Spinal cord (tissue), 10 donors: ENCODE results near the gene SNAP47. TPM values are rescaled to one million over a fixed set of nuclear protein-coding genes. Genes with fewer than 3 reads are reported as not detected.

ENCODE experiments used
- DNase-seq, 6 donors: peaks; one replicate each; pipeline versions ENCODE4 v3.0.0 to v3.0.0-alpha.2; 2013 to 2015; ENCODE audit warnings: low spot score in 6 of 6, low read depth in 4 of 6
- H3K27ac ChIP-seq: one replicate; pipeline ENCODE4 v1.5.1; 2013; ENCODE audit warnings: low read depth, low read length, control low read depth
- H3K27me3 ChIP-seq: one replicate; pipeline ENCODE4 v1.6.1; 2013; ENCODE audit warnings: low read length; ENCODE audit not compliant: control insufficient read depth, insufficient read depth
- H3K36me3 ChIP-seq: one replicate; pipeline ENCODE4 v1.6.1; 2013; ENCODE audit warnings: low read length; ENCODE audit not compliant: control insufficient read depth, insufficient read depth
- H3K4me1 ChIP-seq: one replicate; pipeline ENCODE4 v1.6.1; 2013; ENCODE audit warnings: low read length; ENCODE audit not compliant: control insufficient read depth, insufficient read depth
- H3K4me3 ChIP-seq: one replicate; pipeline ENCODE4 v1.5.1; 2013; ENCODE audit warnings: low read depth, low read length, control low read depth
- H3K9me3 ChIP-seq: one replicate; pipeline ENCODE4 v1.6.1; 2013; ENCODE audit warnings: low read length; ENCODE audit not compliant: control insufficient read depth, insufficient read depth
- WGBS: methylation state at CpG from one replicate; pipeline ENCODE4 v1.1.5; 2013; ENCODE audit warnings: missing lambda C conversion rate; ENCODE audit not compliant: insufficient coverage; 5-methylcytosine and 5-hydroxymethylcytosine counted together
- polyA plus RNA-seq, 2 donors: library from polyadenylated mRNA; unstranded; fragments of 120-200 nt; gene quantifications; one replicate each; pipeline ENCODE4 v1.2.1, GENCODE V29; 2013; ENCODE audit not compliant: insufficient read length in 2 of 2
- total RNA-seq, 2 donors: library from RNA; depleted of rRNA in 1 of 2; stranded (reverse); fragments of 120-200 nt in 1 of 2; fragments of >200 nt in 1 of 2; gene quantifications; one replicate each; pipeline versions ENCODE4 v1.2.3 to v1.2.4, GENCODE V29; 2013 to 2014
- donor health status: healthy.

The SNAP47 gene
- total and polyA plus RNA-seq, 4 donors, result 53.8 to 66.4 (median 58.3) TPM

- Histone ChIP-seq H3K27me3 (no peaks in the 10 kb centered on the region), H3K36me3 (peaks cover 36% of the 10 kb centered on the region), H3K4me1 (peaks cover 16% of the 10 kb centered on the region), H3K9me3 (no peaks in the 10 kb centered on the region), H3K4me3 (no peak overlapping the region), H3K27ac (no peak overlapping the region)
- WGBS, result over 99% methylated on average over 7 of the region's 7 CpGs
- DNase-seq, result no peak
These were observed 4.4 kb downstream of the SNAP47 start for GRCh38 chr1:227739636-227740035.

- no peak overlapping the region for H3K27ac ChIP-seq
- no peaks in the 10 kb centered on the region for H3K9me3 ChIP-seq
- no peaks in the 10 kb centered on the region for H3K27me3 ChIP-seq
- no peak for DNase-seq
- no peak overlapping the region for H3K4me3 ChIP-seq
- H3K4me1 ChIP-seq, result peaks cover 16% of the 10 kb centered on the region
- H3K36me3 ChIP-seq, result peaks cover 38% of the 10 kb centered on the region
- 86% methylated on average over 3 of the region's 3 CpGs for WGBS
These were observed 5.2 kb downstream of the SNAP47 start for GRCh38 chr1:227740401-227740960.

- Histone ChIP-seq H3K27ac (no peak overlapping the region), H3K36me3 (peaks cover 46% of the 10 kb centered on the region), H3K9me3 (no peaks in the 10 kb centered on the region), H3K27me3 (no peaks in the 10 kb centered on the region), H3K4me3 (no peak overlapping the region), H3K4me1 (peaks cover 12% of the 10 kb centered on the region)
- 93% methylated on average over 17 of the region's 17 CpGs for WGBS
- DNase-seq, result no peak
These were observed 6.1 kb downstream of the SNAP47 start for GRCh38 chr1:227741166-227741870.

- 90% methylated on average over 17 of the region's 18 CpGs for WGBS
- Histone ChIP-seq H3K27me3 (no peaks in the 10 kb centered on the region), H3K4me1 (peaks cover 4% of the 10 kb centered on the region), H3K4me3 (no peak overlapping the region), H3K9me3 (no peaks in the 10 kb centered on the region), H3K36me3 (peaks cover 58% of the 10 kb centered on the region), H3K27ac (no peak overlapping the region)
- DNase-seq, result no peak
These were observed 7.8 kb downstream of the SNAP47 start for GRCh38 chr1:227742738-227743715.

- no peak for DNase-seq
- Histone ChIP-seq H3K9me3 (no peaks in the 10 kb centered on the region), H3K27me3 (no peaks in the 10 kb centered on the region), H3K27ac (no peak overlapping the region), H3K4me1 (peaks cover 4% of the 10 kb centered on the region), H3K4me3 (no peak overlapping the region), H3K36me3 (peaks cover 65% of the 10 kb centered on the region)
- 84% methylated on average over 8 of the region's 8 CpGs for WGBS
These were observed 9.4 kb downstream of the SNAP47 start for GRCh38 chr1:227744668-227745067.

- H3K36me3 ChIP-seq, result peaks cover 67% of the 10 kb centered on the region
- no peak for DNase-seq
- 54% methylated on average over 7 of the region's 12 CpGs for WGBS
- H3K4me1 ChIP-seq, result peaks cover 4% of the 10 kb centered on the region
- H3K27me3 ChIP-seq, result no peaks in the 10 kb centered on the region
- H3K27ac ChIP-seq, result no peak overlapping the region
- H3K4me3 ChIP-seq, result no peak overlapping the region
- H3K9me3 ChIP-seq, result no peaks in the 10 kb centered on the region
These were observed 10.5 kb downstream of the SNAP47 start for GRCh38 chr1:227745568-227746265.

- no peaks in the 10 kb centered on the region for H3K27me3 ChIP-seq
- peaks cover 4% of the 10 kb centered on the region for H3K4me1 ChIP-seq
- peaks cover 66% of the 10 kb centered on the region for H3K36me3 ChIP-seq
- no peaks in the 10 kb centered on the region for H3K9me3 ChIP-seq
- H3K27ac ChIP-seq, result no peak overlapping the region
- no peak overlapping the region for H3K4me3 ChIP-seq
- 72% methylated on average over 3 of the region's 6 CpGs for WGBS
- DNase-seq, result no peak
These were observed 11.4 kb downstream of the SNAP47 start for GRCh38 chr1:227746676-227747075.

- no peak overlapping the region for H3K27ac ChIP-seq
- peaks cover 66% of the 10 kb centered on the region for H3K36me3 ChIP-seq
- no peak for DNase-seq
- no peaks in the 10 kb centered on the region for H3K9me3 ChIP-seq
- H3K27me3 ChIP-seq, result no peaks in the 10 kb centered on the region
- peaks cover 4% of the 10 kb centered on the region for H3K4me1 ChIP-seq
- 82% methylated on average over 8 of the region's 8 CpGs for WGBS
- H3K4me3 ChIP-seq, result no peak overlapping the region
These were observed 12.1 kb downstream of the SNAP47 start for GRCh38 chr1:227747382-227747781.

- peaks cover 4% of the 10 kb centered on the region for H3K4me1 ChIP-seq
- H3K36me3 ChIP-seq, result peaks cover 62% of the 10 kb centered on the region
- no peak overlapping the region for H3K4me3 ChIP-seq
- no peak for DNase-seq
- no peaks in the 10 kb centered on the region for H3K27me3 ChIP-seq
- H3K9me3 ChIP-seq, result no peaks in the 10 kb centered on the region
- 89% methylated on average over 18 of the region's 18 CpGs for WGBS
- no peak overlapping the region for H3K27ac ChIP-seq
These were observed 12.8 kb downstream of the SNAP47 start for GRCh38 chr1:227747948-227748495.
